NCI-H748 (cell line): Measurements from ENCODE around the gene WDPCP.
"Not testable (repeated sequence)": the region's sequence is repeated elsewhere in the genome, so short reads cannot be mapped to it uniquely, and the experiment has no call there.

Experiments used
- DNase-seq: peaks from one replicate; lab custom pipeline; 2025; ENCODE audit not compliant: unreplicated experiment; lab: John Stamatoyannopoulos, UW

WDPCP gene

GRCh38 chr2:63122921-63123320 is 465.4 kb downstream of the WDPCP start:
- no peak for DNase-seq

GRCh38 chr2:63121055-63121834 is 467.0 kb downstream of the WDPCP start:
- no peak for DNase-seq

GRCh38 chr2:63118821-63119220 is 469.5 kb downstream of the WDPCP start:
- DNase-seq = no peak

- DNase-seq = no peak
Measured at GRCh38 chr2:63104482-63104881, 483.8 kb downstream of the WDPCP start.

- no peak for DNase-seq
Measured at GRCh38 chr2:63101954-63102353, 486.3 kb downstream of the WDPCP start.

GRCh38 chr2:63099032-63099431 is 489.2 kb downstream of the WDPCP start:
- no peak for DNase-seq

GRCh38 chr2:63096491-63096890 is 491.8 kb downstream of the WDPCP start:
- DNase-seq = no peak

- no peak for DNase-seq
Measured at GRCh38 chr2:63093502-63093901, 494.8 kb downstream of the WDPCP start.

GRCh38 chr2:63092857-63093256 is 495.4 kb downstream of the WDPCP start:
- no peak for DNase-seq

- DNase-seq = no peak
Measured at GRCh38 chr2:63092401-63092800, 495.9 kb downstream of the WDPCP start.

GRCh38 chr2:63086687-63087086 is 501.6 kb downstream of the WDPCP start:
- DNase-seq = no peak

- DNase-seq = no peak
Measured at GRCh38 chr2:63081404-63081803, 506.9 kb downstream of the WDPCP start.

GRCh38 chr2:63078852-63079606 is 509.2 kb downstream of the WDPCP start:
- DNase-seq = peak; percentile 11

GRCh38 chr2:63074399-63074798 is 513.9 kb downstream of the WDPCP start:
- not testable (repeated sequence) for DNase-seq

- no peak for DNase-seq
Measured at GRCh38 chr2:63073994-63074393, 514.3 kb downstream of the WDPCP start.

- DNase-seq = no peak
Measured at GRCh38 chr2:63071664-63072063, 516.6 kb downstream of the WDPCP start.
